Renal pelvis (tissue), 12 donors: ENCODE measurements around the gene GOLGA8H. TPM values are rescaled to one million over a fixed set of nuclear protein-coding genes. Genes with fewer than 3 reads are reported as not detected.
"Not testable (repeated sequence)": the region's sequence is repeated elsewhere in the genome, so short reads cannot be mapped to it uniquely, and the experiment has no call there.

Source experiments
- DNase-seq: peaks from one replicate; pipeline ENCODE4 v3.0.0-alpha.2; 2013
- long read RNA-seq, 16 experiments: transcript quantifications; one replicate each; lab custom pipeline, GENCODE V29; 2026
- polyA plus RNA-seq, 3 donors: library from polyadenylated mRNA; unstranded; fragments of 120-200 nt; gene quantifications; one replicate each; pipeline ENCODE4 v1.2.1, GENCODE V29; 2013; ENCODE audit not compliant: insufficient read length in 3 of 3

The GOLGA8H gene
- 1 to 10 TPM in 2 of 3 donors, under 1 TPM in 1; 0.70 to 2.1 (median 1.6) TPM for polyA plus RNA-seq
- long read RNA-seq, donor 1: 0 reads
- long read RNA-seq, donor 2: 0 reads
- long read RNA-seq, donor 3: 0 reads
- long read RNA-seq, donor 4: 0 reads
- long read RNA-seq, donor 5: 0 reads
- long read RNA-seq, donor 6: 0 reads
- long read RNA-seq, donor 7: 0 reads
- long read RNA-seq, donor 8: 0 reads
- long read RNA-seq, donor 9: 0 reads
- long read RNA-seq, donor 10: 0 reads
- long read RNA-seq, donor 11: 0 reads
- long read RNA-seq, donor 12: 0 reads
- long read RNA-seq, donor 13: 0 reads
- long read RNA-seq, donor 14: 0 reads
- long read RNA-seq, donor 15: 0 reads
- long read RNA-seq, donor 16: 0 reads

GRCh38 chr15:30603796-30604195, at the start of gene GOLGA8H:
GOLGA8H (plus strand) TSS chr15:30604028; CDS start chr15:30604126, 98 bp downstream.
- not testable (repeated sequence) for DNase-seq

GRCh38 chr15:30566949-30567348, 36.9 kb upstream of the GOLGA8H start:
- DNase-seq: not testable (repeated sequence)

GRCh38 chr15:30573012-30573491, 30.8 kb upstream of the GOLGA8H start:
- DNase-seq: not testable (repeated sequence)

- not testable (repeated sequence) for DNase-seq
Measured at GRCh38 chr15:30579394-30579970, 24.3 kb upstream of the GOLGA8H start.

GRCh38 chr15:30580716-30581115, 23.1 kb upstream of the GOLGA8H start:
- DNase-seq: not testable (repeated sequence)

- not testable (repeated sequence) for DNase-seq
Measured at GRCh38 chr15:30598953-30599352, 4.9 kb upstream of the GOLGA8H start.

- DNase-seq: not testable (repeated sequence)
Measured at GRCh38 chr15:30612271-30612670, 8.4 kb downstream of the GOLGA8H start.

GRCh38 chr15:30621342-30621741, 17.5 kb downstream of the GOLGA8H start:
- not testable (repeated sequence) for DNase-seq

- DNase-seq: peak; percentile 96
Measured at GRCh38 chr15:30625436-30626193, 21.8 kb downstream of the GOLGA8H start, which contains the start of gene ARHGAP11B. ARHGAP11B (plus strand) TSS chr15:30626128.

GRCh38 chr15:30626194-30626565, 22.4 kb downstream of the GOLGA8H start:
- not testable (repeated sequence) for DNase-seq

- not testable (repeated sequence) for DNase-seq
Measured at GRCh38 chr15:30626632-30627031, 22.8 kb downstream of the GOLGA8H start.

- DNase-seq: no peak
Measured at GRCh38 chr15:30650012-30650929, 46.4 kb downstream of the GOLGA8H start.

- DNase-seq: peak; percentile 4
Measured at GRCh38 chr15:30661154-30661553, 57.3 kb downstream of the GOLGA8H start.

Other genes with a start within 250 kb of the GOLGA8H start
- gene CHRFAM7A, start 210.5 kb upstream of the GOLGA8H start, polyA plus RNA-seq: 1 to 10 TPM; 1.5 to 5.9 (median 5.3) TPM
- 10 to 100 TPM in 1 of 3 donors, 1 to 10 TPM in 2; 4.7 to 11.7 (median 8.0) TPM for gene GOLGA8R, start 189.8 kb upstream of the GOLGA8H start, polyA plus RNA-seq
- gene GOLGA8Q, start 52.0 kb upstream of the GOLGA8H start, polyA plus RNA-seq: 1 to 10 TPM in 2 of 3 donors, under 1 TPM in 1; 0.78 to 6.9 (median 2.6) TPM